ENCODE data around the gene NCK2. TPM values are rescaled to one million over a fixed set of nuclear protein-coding genes. Genes with fewer than 3 reads are reported as not detected.

Gene NCK2
- total RNA-seq, 2 donors from 2014 or later = 41.0 to 50.0 TPM

DNA sequence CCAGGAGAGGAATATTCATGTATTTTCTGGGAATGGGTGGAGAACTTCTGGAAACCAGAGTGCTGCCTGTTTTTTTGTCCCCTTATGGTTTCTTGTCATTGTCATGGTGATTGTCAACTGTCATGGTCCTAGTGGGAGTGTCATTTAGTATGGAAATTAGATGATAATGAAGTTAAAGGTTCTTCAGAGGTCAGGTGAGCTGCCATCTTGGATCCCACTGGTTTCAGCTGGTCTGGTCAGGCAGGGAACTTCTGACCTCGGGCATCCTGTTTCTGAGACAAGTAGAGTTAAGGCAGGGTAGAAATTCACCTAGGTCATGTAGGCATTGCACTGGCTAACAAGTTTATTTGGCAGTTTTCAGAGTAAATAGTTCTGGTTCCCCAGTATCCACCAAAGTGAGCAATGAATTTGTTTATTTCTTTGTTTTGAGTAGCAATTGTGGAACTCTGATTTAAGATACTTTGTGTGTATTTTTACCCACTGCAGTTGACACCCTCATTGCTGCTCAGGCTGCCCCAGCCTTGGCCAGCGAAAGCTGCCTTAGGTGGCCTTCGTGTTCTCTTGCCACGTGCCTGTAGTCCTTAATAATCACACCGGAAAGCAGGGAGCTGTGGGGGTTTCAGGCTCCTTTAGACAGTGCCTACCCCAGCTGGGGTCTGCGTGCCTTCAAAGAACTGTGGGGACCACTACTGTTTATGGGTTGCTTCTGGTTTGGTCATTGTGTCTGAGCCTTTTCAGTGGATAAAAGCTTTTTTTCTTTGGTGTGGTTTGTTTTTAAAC, 48.7 kb downstream of the NCK2 start:
- DNase-seq (ENCODE audit: low spot score) (no peak), ATAC-seq (ENCODE audit: insufficient number of reproducible peaks, low FRiP score, low read depth) (no peak)
- TF ChIP-seq, protein P1, sequence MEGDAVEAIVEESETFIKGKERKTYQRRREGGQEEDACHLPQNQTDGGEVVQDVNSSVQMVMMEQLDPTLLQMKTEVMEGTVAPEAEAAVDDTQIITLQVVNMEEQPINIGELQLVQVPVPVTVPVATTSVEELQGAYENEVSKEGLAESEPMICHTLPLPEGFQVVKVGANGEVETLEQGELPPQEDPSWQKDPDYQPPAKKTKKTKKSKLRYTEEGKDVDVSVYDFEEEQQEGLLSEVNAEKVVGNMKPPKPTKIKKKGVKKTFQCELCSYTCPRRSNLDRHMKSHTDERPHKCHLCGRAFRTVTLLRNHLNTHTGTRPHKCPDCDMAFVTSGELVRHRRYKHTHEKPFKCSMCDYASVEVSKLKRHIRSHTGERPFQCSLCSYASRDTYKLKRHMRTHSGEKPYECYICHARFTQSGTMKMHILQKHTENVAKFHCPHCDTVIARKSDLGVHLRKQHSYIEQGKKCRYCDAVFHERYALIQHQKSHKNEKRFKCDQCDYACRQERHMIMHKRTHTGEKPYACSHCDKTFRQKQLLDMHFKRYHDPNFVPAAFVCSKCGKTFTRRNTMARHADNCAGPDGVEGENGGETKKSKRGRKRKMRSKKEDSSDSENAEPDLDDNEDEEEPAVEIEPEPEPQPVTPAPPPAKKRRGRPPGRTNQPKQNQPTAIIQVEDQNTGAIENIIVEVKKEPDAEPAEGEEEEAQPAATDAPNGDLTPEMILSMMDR (IDR thresholded peaks at IDR 0.05) = no peak
- Histone ChIP-seq H3K27ac (no peak overlapping the region), H3K4me1 (ENCODE audit: control insufficient read depth in 1 of 2, low read depth in 2 of 2) (peaks cover 54 to 66% of the 10 kb centered on the region in 2 donors), H3K36me3 (no peaks in the 10 kb centered on the region), H3K9me3 (no peaks in the 10 kb centered on the region), H3K27me3 (replicated peaks; ENCODE audit: insufficient read depth) (no peaks in the 10 kb centered on the region), H3K4me3 (no peak overlapping the region)

DNA sequence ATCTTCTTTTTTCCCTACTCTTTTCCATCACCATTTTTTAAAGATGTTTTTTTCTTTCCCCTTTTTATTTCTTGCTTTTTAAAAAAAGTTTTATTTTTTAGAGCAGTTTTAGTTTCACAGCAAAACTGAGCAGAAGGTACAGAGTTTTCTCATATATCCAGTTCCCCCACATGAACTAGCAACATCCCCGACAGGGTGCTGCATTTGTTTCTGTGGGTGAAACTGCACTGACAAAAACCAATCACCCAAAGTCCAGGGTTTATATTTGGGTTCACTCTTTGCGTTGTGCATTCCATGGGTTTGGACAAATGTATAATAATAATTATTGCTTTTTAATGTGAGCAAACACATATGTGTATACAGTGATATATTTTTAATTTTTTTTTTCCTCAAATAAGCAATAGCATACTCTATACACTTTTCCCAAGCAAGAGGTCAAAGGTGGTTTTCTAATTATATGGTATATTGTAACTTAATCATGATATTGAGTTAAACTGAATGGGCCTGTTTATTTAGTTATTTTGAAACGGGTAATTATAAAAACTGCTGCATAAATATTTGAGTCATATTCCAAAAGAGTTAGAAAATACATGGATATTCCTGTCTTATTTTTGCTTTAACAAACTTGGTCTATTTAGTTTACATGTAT, 50.3 kb downstream of the NCK2 start:
- Histone ChIP-seq H3K4me3 (peak overlapping the region; percentile 9), H3K27ac (no peak overlapping the region), H3K27me3 (replicated peaks; ENCODE audit: insufficient read depth) (no peaks in the 10 kb centered on the region), H3K9me3 (no peaks in the 10 kb centered on the region), H3K36me3 (no peaks in the 10 kb centered on the region), H3K4me1 (ENCODE audit: control insufficient read depth in 1 of 2, low read depth in 2 of 2) (peaks cover 49 to 67% of the 10 kb centered on the region in 2 donors)
- TF ChIP-seq, protein P1 (IDR thresholded peaks at IDR 0.05) = no peak
- ATAC-seq (ENCODE audit: insufficient number of reproducible peaks, low FRiP score, low read depth) = no peak
- DNase-seq (ENCODE audit: low spot score) = no peak

- Histone ChIP-seq H3K9me3 (no peaks in the 10 kb centered on the region), H3K4me3 (peak overlapping the region; percentile 9), H3K27ac (no peak overlapping the region), H3K36me3 (no peaks in the 10 kb centered on the region), H3K27me3 (replicated peaks; ENCODE audit: insufficient read depth) (no peaks in the 10 kb centered on the region), H3K4me1 (ENCODE audit: control insufficient read depth in 1 of 2, low read depth in 2 of 2) (peaks cover 49 to 67% of the 10 kb centered on the region in 2 donors)
- TF ChIP-seq, protein P1 (IDR thresholded peaks at IDR 0.05) = no peak
- ATAC-seq (ENCODE audit: insufficient number of reproducible peaks, low FRiP score, low read depth) = no peak
- no peak for DNase-seq (ENCODE audit: low spot score)
Measured at GRCh38 chr2:105795575-105795934, 50.8 kb downstream of the NCK2 start.

- ATAC-seq (ENCODE audit: insufficient number of reproducible peaks, low FRiP score, low read depth) (no peak), DNase-seq (ENCODE audit: low spot score) (no peak)
- H3K9me3 ChIP-seq = no peaks in the 10 kb centered on the region
- H3K4me1 ChIP-seq (ENCODE audit: control insufficient read depth in 1 of 2, low read depth in 2 of 2) = peaks cover 46 to 67% of the 10 kb centered on the region in 2 donors
- H3K36me3 ChIP-seq = no peaks in the 10 kb centered on the region
- H3K4me3 ChIP-seq = peak overlapping the region; percentile 9
- H3K27ac ChIP-seq = no peak overlapping the region
- TF ChIP-seq, protein P1 (IDR thresholded peaks at IDR 0.05) = no peak
- H3K27me3 ChIP-seq (replicated peaks; ENCODE audit: insufficient read depth) = no peaks in the 10 kb centered on the region
Measured at GRCh38 chr2:105796131-105796638, 51.5 kb downstream of the NCK2 start.

GRCh38 chr2:105796791-105797190, 52.1 kb downstream of the NCK2 start:
- Histone ChIP-seq H3K4me3 (peak overlapping the region; percentile 23), H3K27me3 (replicated peaks; ENCODE audit: insufficient read depth) (no peaks in the 10 kb centered on the region), H3K27ac (peak overlapping the region; percentile 31 to 44), H3K9me3 (no peaks in the 10 kb centered on the region), H3K36me3 (no peaks in the 10 kb centered on the region), H3K4me1 (ENCODE audit: control insufficient read depth in 1 of 2, low read depth in 2 of 2) (peaks cover 46 to 70% of the 10 kb centered on the region in 2 donors)
- no peak for DNase-seq (ENCODE audit: low spot score)
- TF ChIP-seq, protein P1 (IDR thresholded peaks at IDR 0.05) = no peak
- no peak for ATAC-seq (ENCODE audit: insufficient number of reproducible peaks, low FRiP score, low read depth)
